ENCODE data around the gene APOBEC3B.
"Not testable (repeated sequence)": the region's sequence is repeated elsewhere in the genome, so short reads cannot be mapped to it uniquely, and the experiment has no call there.

Gene APOBEC3B

DNA sequence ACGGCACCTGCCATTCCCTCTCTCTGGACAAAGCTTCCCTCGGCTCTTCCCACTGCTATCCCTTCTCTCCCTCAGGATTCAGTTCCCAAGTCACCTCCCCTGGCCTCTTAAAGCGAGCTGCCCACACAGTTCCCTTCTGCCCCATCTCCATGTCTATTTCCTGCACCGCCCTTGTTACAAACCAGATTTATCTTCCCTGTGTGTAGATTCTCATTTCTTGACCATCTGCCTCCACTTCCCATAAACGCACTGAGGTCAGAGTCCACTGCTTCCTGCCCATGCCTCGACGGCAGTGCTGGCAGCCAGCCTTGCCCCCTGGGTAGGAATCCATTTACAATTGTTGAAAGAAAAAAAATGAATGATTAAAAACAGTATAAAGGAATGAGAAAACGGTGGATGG lies 11.6 kb upstream of the APOBEC3B start:
- Histone ChIP-seq H3K9me3 (ENCODE audit: control insufficient read depth, low read depth, low read length) (no peaks in the 10 kb centered on the region), H3K27me3 (ENCODE audit: control insufficient read depth, insufficient read depth, low read length) (no peaks in the 10 kb centered on the region), H3K4me1 (ENCODE audit: control insufficient read depth, low read depth, low read length) (peaks cover 6% of the 10 kb centered on the region), H3K9ac (ENCODE audit: low read length) (no peak overlapping the region), H3K36me3 (ENCODE audit: control insufficient read depth, low read depth, low read length) (no peaks in the 10 kb centered on the region), H3K4me3 (ENCODE audit: low read length) (no peak overlapping the region), H3K27ac (ENCODE audit: low read length) (no peak overlapping the region)

DNA sequence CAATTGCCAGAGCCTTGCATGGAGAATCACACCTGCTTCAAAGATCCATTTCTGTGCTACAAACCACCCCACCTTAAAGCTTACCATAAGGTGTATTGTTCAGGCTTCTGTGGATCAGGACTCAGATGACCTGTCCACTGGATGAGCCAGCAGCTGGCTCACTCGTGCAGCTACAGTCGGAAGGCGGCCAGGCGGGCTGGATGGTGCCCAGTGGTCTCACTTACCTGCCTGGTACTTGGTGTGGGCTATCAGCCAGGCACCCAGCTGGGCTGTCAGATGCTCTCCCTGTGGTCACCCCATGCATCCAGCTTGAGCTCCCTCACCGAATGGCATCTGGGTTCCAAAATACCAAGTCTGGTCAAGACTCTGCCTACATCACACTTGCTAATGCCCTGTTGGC lies 10.9 kb upstream of the APOBEC3B start:
- no peak overlapping the region for H3K4me3 ChIP-seq (ENCODE audit: low read length)
- H3K4me1 ChIP-seq (ENCODE audit: control insufficient read depth, low read depth, low read length), result peaks cover 3% of the 10 kb centered on the region
- no peak overlapping the region for H3K27ac ChIP-seq (ENCODE audit: low read length)
- no peaks in the 10 kb centered on the region for H3K9me3 ChIP-seq (ENCODE audit: control insufficient read depth, low read depth, low read length)
- H3K9ac ChIP-seq (ENCODE audit: low read length), result no peak overlapping the region
- H3K27me3 ChIP-seq (ENCODE audit: control insufficient read depth, insufficient read depth, low read length), result no peaks in the 10 kb centered on the region
- H3K36me3 ChIP-seq (ENCODE audit: control insufficient read depth, low read depth, low read length), result no peaks in the 10 kb centered on the region

DNA sequence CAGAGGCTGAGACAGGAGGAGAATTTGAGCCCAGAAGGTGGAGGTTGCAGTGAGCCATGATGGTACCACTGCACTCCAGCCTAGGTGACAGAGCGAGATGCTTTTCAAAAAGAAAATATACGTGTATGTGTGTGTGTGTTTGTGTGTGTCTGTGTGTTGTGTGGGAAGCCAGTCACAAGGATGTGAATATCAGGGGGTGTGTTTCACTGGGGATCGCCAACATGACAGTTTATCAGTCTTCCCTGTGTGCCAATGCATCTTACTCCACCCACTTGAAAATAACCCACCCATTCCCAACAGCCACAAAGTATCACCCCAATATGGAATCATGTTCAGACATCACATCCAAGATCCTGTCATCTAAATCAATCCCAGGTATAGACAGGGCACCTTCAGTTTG lies 10.4 kb upstream of the APOBEC3B start:
- H3K36me3 ChIP-seq (ENCODE audit: control insufficient read depth, low read depth, low read length), result no peaks in the 10 kb centered on the region
- no peak overlapping the region for H3K27ac ChIP-seq (ENCODE audit: low read length)
- H3K9me3 ChIP-seq (ENCODE audit: control insufficient read depth, low read depth, low read length), result peaks cover 3% of the 10 kb centered on the region
- no peaks in the 10 kb centered on the region for H3K27me3 ChIP-seq (ENCODE audit: control insufficient read depth, insufficient read depth, low read length)
- no peak overlapping the region for H3K9ac ChIP-seq (ENCODE audit: low read length)
- no peaks in the 10 kb centered on the region for H3K4me1 ChIP-seq (ENCODE audit: control insufficient read depth, low read depth, low read length)
- no peak overlapping the region for H3K4me3 ChIP-seq (ENCODE audit: low read length)

DNA sequence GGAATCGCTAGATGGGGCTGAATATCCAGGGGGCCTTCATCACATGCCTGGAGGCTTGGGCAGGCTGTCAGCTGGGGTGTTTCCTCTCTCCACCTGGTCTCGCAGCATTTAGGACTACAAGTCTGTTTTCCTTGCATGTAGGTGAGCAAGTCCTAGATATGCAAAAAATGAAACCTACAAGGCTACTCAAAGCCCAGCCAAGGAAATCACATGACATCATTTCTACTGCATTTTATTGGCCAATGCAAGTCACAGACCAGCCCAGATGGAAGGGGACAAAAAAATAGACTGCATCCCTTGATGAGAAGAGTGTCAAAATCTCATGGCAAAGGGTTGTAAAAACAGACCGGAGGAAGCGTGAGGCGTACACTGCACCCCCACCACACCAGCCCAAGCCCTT lies 9.6 kb upstream of the APOBEC3B start:
- Histone ChIP-seq H3K36me3 (ENCODE audit: control insufficient read depth, low read depth, low read length) (no peaks in the 10 kb centered on the region), H3K27me3 (ENCODE audit: control insufficient read depth, insufficient read depth, low read length) (no peaks in the 10 kb centered on the region), H3K27ac (ENCODE audit: low read length) (no peak overlapping the region), H3K9ac (ENCODE audit: low read length) (no peak overlapping the region), H3K9me3 (ENCODE audit: control insufficient read depth, low read depth, low read length) (peaks cover 5% of the 10 kb centered on the region), H3K4me1 (ENCODE audit: control insufficient read depth, low read depth, low read length) (no peaks in the 10 kb centered on the region), H3K4me3 (ENCODE audit: low read length) (no peak overlapping the region)

DNA sequence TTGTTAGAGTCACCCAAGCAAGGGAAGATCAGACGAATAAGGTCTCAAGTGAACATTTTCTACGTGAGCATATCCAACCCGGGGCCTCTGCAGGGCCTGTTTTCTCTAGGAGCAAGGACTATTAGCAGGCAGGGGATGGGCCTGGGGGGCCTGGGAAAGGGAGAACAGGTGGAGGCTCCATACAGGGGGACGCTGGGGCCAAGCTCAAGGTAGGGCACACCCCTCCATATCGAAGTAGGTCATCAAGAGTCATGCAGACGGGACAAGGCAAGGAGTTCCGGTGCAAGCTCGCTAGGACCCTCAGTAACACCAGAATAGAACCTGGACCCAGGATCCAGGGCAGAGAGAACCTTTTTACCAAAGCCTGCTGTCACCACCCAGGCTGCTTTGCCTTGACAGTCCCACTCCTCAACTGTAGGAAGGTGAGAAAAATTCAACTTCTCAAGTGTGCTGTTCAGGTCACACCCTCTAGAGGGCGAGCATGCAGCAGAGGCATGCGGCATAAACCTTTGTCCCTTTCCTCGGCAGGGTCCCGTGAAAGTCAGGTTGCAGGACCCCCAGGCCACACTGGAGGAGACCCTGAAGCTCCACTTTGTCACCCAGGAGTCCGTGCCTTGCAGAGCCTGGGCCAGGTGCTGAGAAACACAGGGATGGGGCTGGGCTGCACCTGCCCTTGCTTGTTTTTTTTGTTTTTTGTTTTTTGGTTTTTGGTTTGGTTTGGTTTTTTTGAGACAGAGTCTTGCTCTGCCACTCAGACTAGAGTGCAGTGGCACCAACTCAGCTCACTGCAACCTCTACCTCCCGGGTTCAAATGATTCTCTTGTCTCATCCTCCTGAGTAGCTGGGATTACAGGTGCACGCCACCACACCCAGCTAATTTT lies 8.6 kb upstream of the APOBEC3B start:
- Histone ChIP-seq H3K9ac (ENCODE audit: low read length) (no peak overlapping the region), H3K36me3 (ENCODE audit: control insufficient read depth, low read depth, low read length) (no peaks in the 10 kb centered on the region), H3K27me3 (ENCODE audit: control insufficient read depth, insufficient read depth, low read length) (no peaks in the 10 kb centered on the region), H3K4me3 (ENCODE audit: low read length) (no peak overlapping the region), H3K27ac (ENCODE audit: low read length) (no peak overlapping the region), H3K9me3 (ENCODE audit: control insufficient read depth, low read depth, low read length) (peaks cover 5% of the 10 kb centered on the region), H3K4me1 (ENCODE audit: control insufficient read depth, low read depth, low read length) (no peaks in the 10 kb centered on the region)

DNA sequence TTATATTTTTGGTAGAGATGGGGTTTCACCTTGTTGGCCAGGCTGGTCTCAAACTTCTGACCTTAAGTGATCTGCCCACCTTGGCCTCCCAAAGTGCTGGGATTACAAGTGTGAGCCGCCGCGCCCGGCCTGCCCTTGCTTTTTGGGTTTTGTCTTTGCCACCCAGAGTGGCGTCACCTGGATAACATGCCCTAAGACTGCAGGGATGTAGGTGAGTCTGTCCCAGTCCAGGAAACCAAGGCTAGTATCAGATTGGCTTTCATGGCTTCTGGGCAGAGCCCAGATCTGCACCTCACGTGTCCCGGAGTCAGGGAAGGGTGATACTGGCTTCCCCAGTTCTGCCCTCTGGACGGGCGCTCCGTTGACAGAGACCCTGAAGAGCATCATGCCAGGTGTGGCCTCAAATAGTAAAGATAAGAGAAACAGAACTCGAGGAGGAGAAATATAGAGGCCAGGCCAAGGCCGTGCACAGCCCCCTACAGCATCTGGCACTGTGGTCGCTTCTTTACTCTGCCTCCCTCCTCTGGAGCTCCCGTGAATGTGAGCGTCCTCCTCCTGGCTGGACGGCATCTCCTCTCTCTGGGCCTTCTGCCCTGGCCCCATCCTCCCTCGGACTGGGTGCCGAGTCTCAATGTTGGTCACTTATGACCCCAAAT lies 7.8 kb upstream of the APOBEC3B start:
- Histone ChIP-seq H3K9me3 (ENCODE audit: control insufficient read depth, low read depth, low read length) (peaks cover 5% of the 10 kb centered on the region), H3K27me3 (ENCODE audit: control insufficient read depth, insufficient read depth, low read length) (no peaks in the 10 kb centered on the region), H3K36me3 (ENCODE audit: control insufficient read depth, low read depth, low read length) (no peaks in the 10 kb centered on the region), H3K4me1 (ENCODE audit: control insufficient read depth, low read depth, low read length) (no peaks in the 10 kb centered on the region), H3K9ac (ENCODE audit: low read length) (no peak overlapping the region), H3K27ac (ENCODE audit: low read length) (no peak overlapping the region), H3K4me3 (ENCODE audit: low read length) (no peak overlapping the region)

DNA sequence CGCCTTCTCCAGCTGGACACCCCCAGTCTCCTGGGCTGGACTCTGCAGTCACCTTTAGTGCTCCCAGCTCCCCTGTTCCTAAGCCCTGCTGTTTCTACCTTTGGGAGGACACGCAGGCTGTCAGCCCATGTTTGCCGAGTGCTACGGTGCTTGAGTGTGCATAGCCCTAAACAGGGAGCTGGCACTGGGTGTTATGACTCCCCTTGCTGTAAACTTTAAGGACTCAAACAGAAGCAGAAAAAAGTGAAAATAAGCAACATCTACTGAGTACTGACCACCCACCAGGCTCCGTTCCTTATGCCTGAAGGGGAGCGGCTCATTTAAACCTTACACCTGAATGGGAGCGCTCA lies 7.3 kb upstream of the APOBEC3B start:
- H3K36me3 ChIP-seq (ENCODE audit: control insufficient read depth, low read depth, low read length), result no peaks in the 10 kb centered on the region
- no peak overlapping the region for H3K4me3 ChIP-seq (ENCODE audit: low read length)
- no peaks in the 10 kb centered on the region for H3K27me3 ChIP-seq (ENCODE audit: control insufficient read depth, insufficient read depth, low read length)
- H3K4me1 ChIP-seq (ENCODE audit: control insufficient read depth, low read depth, low read length), result no peaks in the 10 kb centered on the region
- H3K27ac ChIP-seq (ENCODE audit: low read length), result no peak overlapping the region
- peaks cover 5% of the 10 kb centered on the region for H3K9me3 ChIP-seq (ENCODE audit: control insufficient read depth, low read depth, low read length)
- H3K9ac ChIP-seq (ENCODE audit: low read length), result no peak overlapping the region

DNA sequence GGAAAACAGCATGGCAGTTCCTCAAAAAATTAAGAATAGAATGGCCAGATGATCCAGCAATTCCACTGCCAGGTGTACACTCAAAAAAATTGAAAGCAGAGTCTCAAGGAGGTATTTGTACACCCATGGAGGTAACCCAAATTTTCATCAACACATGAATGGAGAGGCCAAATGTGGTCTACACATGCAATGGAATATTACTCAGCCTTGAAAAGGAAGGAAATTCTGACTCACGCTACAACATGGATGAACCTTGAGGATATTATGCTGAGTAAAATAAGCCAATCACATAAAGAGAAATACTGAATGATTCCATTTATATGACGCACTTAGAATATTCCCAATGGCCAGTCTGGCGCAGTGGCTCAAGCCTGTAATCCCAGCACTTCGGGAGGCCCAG lies 4.9 kb upstream of the APOBEC3B start:
- not testable (repeated sequence) for H3K9ac ChIP-seq (ENCODE audit: low read length); H3K9me3 ChIP-seq (ENCODE audit: control insufficient read depth, low read depth, low read length); H3K27me3 ChIP-seq (ENCODE audit: control insufficient read depth, insufficient read depth, low read length); H3K36me3 ChIP-seq (ENCODE audit: control insufficient read depth, low read depth, low read length); H3K4me3 ChIP-seq (ENCODE audit: low read length); H3K27ac ChIP-seq (ENCODE audit: low read length); H3K4me1 ChIP-seq (ENCODE audit: control insufficient read depth, low read depth, low read length)

DNA sequence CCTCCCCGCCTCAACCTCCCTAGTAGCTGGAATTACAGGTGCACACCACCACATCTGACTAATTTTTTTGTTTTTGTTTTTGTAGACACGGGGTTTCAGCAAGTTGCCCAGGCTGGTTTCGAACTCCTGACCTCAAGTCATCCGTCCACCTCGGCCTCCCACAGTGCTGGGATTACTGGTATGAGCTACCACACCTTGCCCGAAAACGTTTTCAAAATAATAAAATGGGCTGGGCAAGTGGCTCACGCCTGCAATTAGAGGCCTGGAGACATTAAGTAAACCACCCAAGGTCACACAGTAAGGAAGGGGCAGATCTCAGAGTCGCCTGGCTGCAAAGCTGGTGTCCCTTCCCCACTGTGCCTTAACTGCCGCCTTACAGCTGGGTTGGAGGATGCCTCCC lies 1.6 kb upstream of the APOBEC3B start:
- H3K36me3 ChIP-seq (ENCODE audit: control insufficient read depth, low read depth, low read length); H3K9ac ChIP-seq (ENCODE audit: low read length); H3K9me3 ChIP-seq (ENCODE audit: control insufficient read depth, low read depth, low read length); H3K27ac ChIP-seq (ENCODE audit: low read length); H3K27me3 ChIP-seq (ENCODE audit: control insufficient read depth, insufficient read depth, low read length): not testable (repeated sequence)
- H3K4me1 ChIP-seq (ENCODE audit: control insufficient read depth, low read depth, low read length), result peaks cover 11% of the 10 kb centered on the region
- H3K4me3 ChIP-seq (ENCODE audit: low read length), result peak overlapping the region; percentile 21

DNA sequence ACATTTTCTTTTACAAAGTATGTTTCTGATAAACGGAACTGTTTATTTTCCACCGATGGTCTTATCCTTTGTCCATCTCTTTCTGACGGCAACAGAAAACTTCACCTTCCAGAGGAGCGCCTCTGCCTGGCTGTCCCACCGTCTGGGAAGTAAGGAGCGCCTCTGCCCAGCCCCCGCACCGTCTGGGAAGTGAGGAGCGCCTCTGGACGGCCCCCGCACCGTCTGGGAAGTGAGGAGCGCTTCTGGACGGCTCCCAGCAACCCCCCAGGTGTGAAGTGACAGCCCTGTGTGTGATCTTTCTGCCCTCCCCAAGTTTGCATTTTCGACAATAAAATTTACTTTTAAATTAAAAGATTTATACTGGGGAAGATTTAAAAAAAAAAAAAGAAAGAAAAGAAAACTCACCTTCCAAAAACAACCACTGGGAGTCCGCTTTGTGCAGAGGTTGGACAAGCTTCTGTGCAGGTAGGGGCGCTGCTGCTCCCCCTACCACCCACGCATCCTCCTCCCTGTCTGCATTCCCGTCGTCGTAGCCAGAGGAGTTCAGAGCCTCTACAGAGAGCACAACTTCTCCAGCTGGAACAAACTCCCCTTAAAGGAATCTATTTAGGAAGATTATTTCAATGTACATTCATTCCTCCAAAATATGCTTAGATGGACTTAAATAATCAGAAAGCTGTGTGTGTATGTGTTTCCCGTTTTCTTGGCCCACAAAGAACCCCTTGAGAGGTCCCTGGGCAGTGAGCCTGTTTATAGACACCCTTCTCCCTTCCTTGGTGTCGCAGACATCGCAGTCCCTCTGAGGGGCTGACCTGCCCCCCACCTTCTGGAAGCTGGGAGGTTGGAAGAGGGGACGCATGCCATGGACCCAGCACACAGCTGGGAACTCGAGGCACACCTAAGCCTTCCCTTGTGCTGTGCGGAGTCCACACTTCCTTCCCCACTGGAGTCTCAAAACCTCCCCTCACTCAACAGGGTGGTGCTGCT lies 849 bp upstream of the APOBEC3B start:
- Histone ChIP-seq H3K4me3 (ENCODE audit: low read length) (peak overlapping the region; percentile 40), H3K27me3 (ENCODE audit: control insufficient read depth, insufficient read depth, low read length) (peaks cover 4% of the 10 kb centered on the region), H3K9ac (ENCODE audit: low read length) (no peak overlapping the region), H3K36me3 (ENCODE audit: control insufficient read depth, low read depth, low read length) (peaks cover 4% of the 10 kb centered on the region), H3K9me3 (ENCODE audit: control insufficient read depth, low read depth, low read length) (peaks cover 5% of the 10 kb centered on the region), H3K27ac (ENCODE audit: low read length) (no peak overlapping the region), H3K4me1 (ENCODE audit: control insufficient read depth, low read depth, low read length) (peaks cover 11% of the 10 kb centered on the region)

DNA sequence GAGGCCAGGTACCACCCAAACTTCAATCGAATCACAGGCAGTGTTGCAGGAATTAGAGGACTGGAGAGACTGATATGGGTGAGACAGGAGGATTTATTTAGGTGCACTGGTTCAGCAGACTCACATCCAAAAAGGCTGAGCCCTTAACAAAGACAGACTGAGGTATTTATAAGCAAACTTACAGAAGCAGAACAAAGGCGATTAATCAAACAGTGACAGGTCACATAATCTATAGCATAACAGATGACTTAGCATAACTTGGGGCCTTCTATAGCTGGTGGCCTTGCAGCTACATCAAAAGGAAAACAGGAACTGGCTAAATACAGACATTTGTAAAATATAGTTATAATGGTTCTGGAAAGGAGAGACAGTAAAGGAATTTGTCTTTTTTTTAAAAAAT lies 2.1 kb downstream of the APOBEC3B start:
- H3K27ac ChIP-seq (ENCODE audit: low read length), result no peak overlapping the region
- H3K27me3 ChIP-seq (ENCODE audit: control insufficient read depth, insufficient read depth, low read length), result peaks cover 4% of the 10 kb centered on the region
- H3K9ac ChIP-seq (ENCODE audit: low read length), result no peak overlapping the region
- no peak overlapping the region for H3K4me3 ChIP-seq (ENCODE audit: low read length)
- peaks cover 11% of the 10 kb centered on the region for H3K4me1 ChIP-seq (ENCODE audit: control insufficient read depth, low read depth, low read length)
- peaks cover 4% of the 10 kb centered on the region for H3K36me3 ChIP-seq (ENCODE audit: control insufficient read depth, low read depth, low read length)
- no peaks in the 10 kb centered on the region for H3K9me3 ChIP-seq (ENCODE audit: control insufficient read depth, low read depth, low read length)

Data from iPS-18a (cell line).